Astrocyte (in vitro differentiated cells and primary cell): ENCODE measurements around the gene COL5A1. TPM values are rescaled to one million over a fixed set of nuclear protein-coding genes. Genes with fewer than 3 reads are reported as not detected.
A peak's percentile ranks its signal among the peaks of the same experiment; 100 is the strongest.

Experiments used
- DNase-seq: peaks from one replicate; pipeline ENCODE4 v3.0.0-alpha.2; 2010; ENCODE audit warnings: low read depth
- FAIRE-seq: peaks from 2 replicates; lab custom pipeline; 2011; peaks lifted over from hg19 to GRCh38; lab: Jason Lieb, UNC
- H2AFZ ChIP-seq: 2 replicates; pipeline ENCODE4 v1.6.0; 2012; ENCODE audit warnings: low read depth, low read length, inconsistent platforms
- H3K27ac ChIP-seq: 2 replicates; pipeline ENCODE4 v1.5.1; 2011; ENCODE audit warnings: low read depth, low read length, inconsistent platforms
- H3K27me3 ChIP-seq: 2 replicates; pipeline ENCODE4 v1.6.0; 2011; ENCODE audit warnings: low read length, inconsistent platforms; ENCODE audit not compliant: insufficient read depth
- H3K36me3 ChIP-seq: 2 replicates; pipeline ENCODE4 v1.5.1; 2011; ENCODE audit warnings: low read length, inconsistent platforms; ENCODE audit not compliant: insufficient read depth
- H3K4me1 ChIP-seq: 2 replicates; pipeline ENCODE4 v1.5.1; 2011; ENCODE audit warnings: low read length, inconsistent platforms; ENCODE audit not compliant: insufficient read depth
- H3K4me2 ChIP-seq: 2 replicates; pipeline ENCODE4 v1.6.0; 2012; ENCODE audit warnings: low read length, inconsistent platforms
- H3K4me3 ChIP-seq: 2 replicates; pipeline ENCODE4 v1.5.1; 2011; ENCODE audit warnings: low read depth, mild to moderate bottlenecking, low read length, inconsistent platforms; ENCODE audit not compliant: insufficient read depth
- H3K79me2 ChIP-seq: 2 replicates; pipeline ENCODE4 v1.6.0; 2012; ENCODE audit warnings: mild to moderate bottlenecking, low read length, inconsistent platforms; ENCODE audit not compliant: insufficient read depth
- H3K9ac ChIP-seq: 2 replicates; pipeline ENCODE4 v1.6.0; 2012; ENCODE audit warnings: mild to moderate bottlenecking, low read length, inconsistent platforms
- H3K9me3 ChIP-seq: 2 replicates; pipeline ENCODE4 v1.5.1; 2012; ENCODE audit warnings: low read depth, mild to moderate bottlenecking, low read length, inconsistent platforms; ENCODE audit not compliant: insufficient read depth
- H4K20me1 ChIP-seq: 2 replicates; pipeline ENCODE4 v1.6.0; 2012; ENCODE audit warnings: low read length, inconsistent platforms; ENCODE audit not compliant: insufficient read depth
- H3K27ac Mint-ChIP-seq: one replicate; pipeline ENCODE4 v1.8.0; 2021; ENCODE audit warnings: mild to moderate bottlenecking, mixed read lengths; ENCODE audit not compliant: unreplicated experiment
- H3K27me3 Mint-ChIP-seq: one replicate; pipeline ENCODE4 v1.8.0; 2021; ENCODE audit warnings: low read depth, mixed read lengths; ENCODE audit not compliant: unreplicated experiment
- H3K36me3 Mint-ChIP-seq: one replicate; pipeline ENCODE4 v1.8.0; 2021; ENCODE audit warnings: low read depth, mixed read lengths; ENCODE audit not compliant: unreplicated experiment
- H3K4me1 Mint-ChIP-seq: one replicate; pipeline ENCODE4 v1.8.0; 2021; ENCODE audit warnings: low read depth, mixed read lengths; ENCODE audit not compliant: unreplicated experiment
- H3K4me3 Mint-ChIP-seq: one replicate; pipeline ENCODE4 v1.8.0; 2021; ENCODE audit warnings: mild to moderate bottlenecking, moderate library complexity, mixed read lengths; ENCODE audit not compliant: unreplicated experiment
- H3K9me3 Mint-ChIP-seq: one replicate; pipeline ENCODE4 v1.8.0; 2021; ENCODE audit warnings: mild to moderate bottlenecking, mixed read lengths; ENCODE audit not compliant: unreplicated experiment
- EZH2 ChIP-seq: IDR thresholded peaks from 2 replicates; pipeline ENCODE4 v1.6.1; 2012; ENCODE audit warnings: mild to moderate bottlenecking, low read length, inconsistent platforms; ENCODE audit not compliant: insufficient read depth
- total RNA-seq: library from RNA; stranded (reverse); gene quantifications from 2 replicates; pipeline ENCODE4 v1.2.1, GENCODE V29; 2021
- TF ChIP-seq, protein P1 (sequence below): IDR thresholded peaks from 2 replicates; pipeline ENCODE4 v1.5.1; 2011; ENCODE audit warnings: low read depth, mild to moderate bottlenecking, inconsistent platforms, low read length, moderate library complexity; ENCODE audit not compliant: insufficient read depth

The COL5A1 gene
- total RNA-seq, 1 donor from 2014 or later, result 1,055 TPM

- Mint-ChIP-seq H3K36me3 (peaks cover 31% of the 10 kb centered on the region), H3K4me3 (peak overlapping the region; percentile 27), H3K9me3 (peaks cover 2% of the 10 kb centered on the region), H3K4me1 (peaks cover 14% of the 10 kb centered on the region), H3K27me3 (no peaks in the 10 kb centered on the region), H3K27ac (peak overlapping the region; percentile 78)
- H3K27me3 ChIP-seq, result no peaks in the 10 kb centered on the region
- peaks cover 13% of the 10 kb centered on the region for H3K9me3 ChIP-seq
- H3K79me2 ChIP-seq, result peaks cover 31% of the 10 kb centered on the region
- no peak overlapping the region for H3K9ac ChIP-seq
- H4K20me1 ChIP-seq, result peaks cover 100% of the 10 kb centered on the region
- FAIRE-seq (no peak), DNase-seq (no peak)
- H3K4me2 ChIP-seq, result no peak overlapping the region
- TF ChIP-seq, protein P1, sequence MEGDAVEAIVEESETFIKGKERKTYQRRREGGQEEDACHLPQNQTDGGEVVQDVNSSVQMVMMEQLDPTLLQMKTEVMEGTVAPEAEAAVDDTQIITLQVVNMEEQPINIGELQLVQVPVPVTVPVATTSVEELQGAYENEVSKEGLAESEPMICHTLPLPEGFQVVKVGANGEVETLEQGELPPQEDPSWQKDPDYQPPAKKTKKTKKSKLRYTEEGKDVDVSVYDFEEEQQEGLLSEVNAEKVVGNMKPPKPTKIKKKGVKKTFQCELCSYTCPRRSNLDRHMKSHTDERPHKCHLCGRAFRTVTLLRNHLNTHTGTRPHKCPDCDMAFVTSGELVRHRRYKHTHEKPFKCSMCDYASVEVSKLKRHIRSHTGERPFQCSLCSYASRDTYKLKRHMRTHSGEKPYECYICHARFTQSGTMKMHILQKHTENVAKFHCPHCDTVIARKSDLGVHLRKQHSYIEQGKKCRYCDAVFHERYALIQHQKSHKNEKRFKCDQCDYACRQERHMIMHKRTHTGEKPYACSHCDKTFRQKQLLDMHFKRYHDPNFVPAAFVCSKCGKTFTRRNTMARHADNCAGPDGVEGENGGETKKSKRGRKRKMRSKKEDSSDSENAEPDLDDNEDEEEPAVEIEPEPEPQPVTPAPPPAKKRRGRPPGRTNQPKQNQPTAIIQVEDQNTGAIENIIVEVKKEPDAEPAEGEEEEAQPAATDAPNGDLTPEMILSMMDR, result no peak
- TF ChIP-seq EZH2, result no peak
- H3K36me3 ChIP-seq, result peaks cover 75% of the 10 kb centered on the region
- no peaks in the 10 kb centered on the region for H3K4me1 ChIP-seq
- H3K27ac ChIP-seq, result no peak overlapping the region
- H2AFZ ChIP-seq, result no peak overlapping the region
- H3K4me3 ChIP-seq, result no peak overlapping the region
These were observed 101.4 kb downstream of the COL5A1 start for GRCh38 chr9:134742822-134743535.

DNA sequence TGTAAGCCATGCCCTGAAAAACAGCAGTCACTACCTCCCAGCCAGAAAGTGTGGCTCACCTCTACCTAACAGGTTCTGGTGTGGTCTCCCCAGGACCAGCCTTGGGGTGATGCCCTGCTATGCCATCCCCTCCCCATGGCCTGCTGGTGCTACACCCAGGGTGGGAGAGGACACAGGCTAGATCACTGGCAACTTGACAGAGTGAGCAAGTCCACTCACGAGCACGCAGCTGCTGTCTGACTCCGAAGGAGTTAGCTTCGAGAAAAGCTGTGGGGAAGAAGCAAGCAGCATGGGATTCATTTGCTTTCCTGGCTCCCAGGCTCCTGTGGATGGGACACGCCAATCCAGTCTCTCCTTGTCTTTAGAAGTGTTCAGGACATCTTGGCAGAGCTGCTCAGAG is 102.2 kb downstream of the COL5A1 start:
- TF ChIP-seq, protein P1, result no peak
- TF ChIP-seq EZH2, result no peak
- Mint-ChIP-seq H3K9me3 (peaks cover 2% of the 10 kb centered on the region), H3K4me3 (no peak overlapping the region), H3K27me3 (no peaks in the 10 kb centered on the region), H3K4me1 (peaks cover 14% of the 10 kb centered on the region), H3K27ac (no peak overlapping the region), H3K36me3 (peaks cover 36% of the 10 kb centered on the region)
- H4K20me1 ChIP-seq, result peaks cover 100% of the 10 kb centered on the region
- H3K79me2 ChIP-seq, result peaks cover 25% of the 10 kb centered on the region
- H3K36me3 ChIP-seq, result peaks cover 76% of the 10 kb centered on the region
- H3K27ac ChIP-seq, result no peak overlapping the region
- no peak for DNase-seq
- peaks cover 17% of the 10 kb centered on the region for H3K9me3 ChIP-seq
- H3K4me2 ChIP-seq, result no peak overlapping the region
- H3K27me3 ChIP-seq, result no peaks in the 10 kb centered on the region
- H2AFZ ChIP-seq, result no peak overlapping the region
- no peak overlapping the region for H3K4me3 ChIP-seq
- H3K9ac ChIP-seq, result no peak overlapping the region
- FAIRE-seq, result no peak
- H3K4me1 ChIP-seq, result no peaks in the 10 kb centered on the region
